HG03575 (cell line): ENCODE results near the gene CCDC188.

Experiments
- ATAC-seq: cut with Tn5 transposase; IDR thresholded peaks from one replicate; pipeline ENCODE4 v1.9.1; 2021; ENCODE audit not compliant: unreplicated experiment, insufficient number of reproducible peaks, low FRiP score; ENCODE audit errors: extremely low read depth

Gene CCDC188

DNA sequence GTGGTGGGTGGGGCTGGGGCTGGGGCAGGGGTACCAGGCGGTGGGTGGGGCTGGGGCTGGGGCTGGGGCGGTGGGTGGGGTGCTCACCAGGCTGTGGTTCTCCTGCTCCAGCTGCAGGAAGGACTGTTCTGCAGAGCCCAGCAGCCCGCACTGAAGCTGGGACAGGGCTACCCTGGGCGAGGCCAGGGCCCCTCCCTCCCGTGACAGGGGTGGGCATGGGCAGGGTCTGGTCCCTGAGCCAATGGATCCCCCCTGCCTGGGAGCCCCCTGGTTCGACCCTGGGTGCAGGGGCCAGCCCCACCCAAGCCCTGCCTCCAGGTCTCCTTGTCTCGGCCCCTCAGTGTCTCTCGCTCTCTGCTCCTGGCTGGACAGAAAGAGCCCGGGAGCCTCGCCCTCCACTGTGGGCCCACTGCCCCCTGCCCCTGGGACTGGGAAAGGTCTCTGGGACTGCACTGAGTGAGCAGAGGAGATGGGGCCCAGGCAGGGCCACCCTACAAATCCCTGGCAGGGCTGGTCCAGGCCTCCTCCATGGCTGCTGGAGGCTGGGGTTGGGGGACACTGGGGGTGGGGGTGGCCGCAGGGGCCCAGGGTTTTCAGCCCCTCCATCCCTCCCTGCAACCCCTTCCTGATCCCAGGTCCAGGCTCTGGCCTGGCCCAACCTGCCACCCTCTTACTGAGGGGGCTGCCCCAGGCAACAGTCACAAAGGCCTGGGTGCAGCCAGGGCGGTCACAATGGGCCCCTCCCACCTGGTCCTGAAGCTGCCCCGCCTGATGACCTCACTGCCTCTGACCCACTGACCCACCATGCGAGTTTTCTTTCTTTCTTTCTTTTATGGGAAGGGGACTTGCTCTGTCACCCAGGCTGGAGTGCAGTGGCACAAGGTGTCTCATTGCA lies at the start of gene CCDC188:
Gene CCDC188 (minus strand): TSS at position 675 of the 895 bp plus-strand sequence. CDS start 69 bp downstream, at position 606.
- no peak for ATAC-seq

DNA sequence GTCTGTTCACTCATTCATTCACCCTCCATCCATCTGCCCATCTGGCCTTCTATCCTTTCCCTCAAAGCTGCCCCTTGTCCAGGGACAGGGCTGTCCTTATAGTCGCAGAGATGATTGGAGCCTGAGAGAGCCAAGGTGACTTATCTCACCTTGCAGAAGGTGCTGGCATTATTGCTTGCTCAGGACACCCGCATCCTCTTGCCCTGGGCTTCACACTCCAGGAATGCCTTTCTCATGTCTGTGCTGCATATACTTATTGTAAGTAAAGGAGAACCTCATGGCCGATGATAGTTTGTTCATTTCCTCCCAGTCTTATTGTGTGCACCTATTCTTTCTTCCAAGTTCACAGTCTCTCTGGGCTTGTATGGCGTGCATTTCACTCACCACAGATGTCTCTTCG lies 49.1 kb upstream of the CCDC188 start:
- ATAC-seq: no peak

DNA sequence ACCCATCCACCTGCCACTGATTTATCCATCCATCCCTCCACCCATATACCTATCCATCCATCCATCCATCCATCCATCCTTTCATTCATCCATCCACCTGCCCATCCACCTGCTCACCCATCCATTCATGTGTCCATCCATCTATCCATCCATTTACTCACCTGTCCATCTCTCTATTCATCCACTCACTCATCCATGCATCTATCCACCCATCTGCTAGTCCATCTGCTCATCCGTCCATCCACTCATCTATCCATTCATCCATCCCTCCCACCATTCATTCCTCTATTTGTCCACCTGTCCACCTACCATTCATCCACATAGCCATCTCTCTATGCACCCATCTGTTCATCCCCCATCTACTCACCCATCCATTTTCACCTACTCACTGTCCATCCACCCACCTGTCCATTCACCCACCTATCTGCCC lies 48.6 kb upstream of the CCDC188 start:
- no peak for ATAC-seq

DNA sequence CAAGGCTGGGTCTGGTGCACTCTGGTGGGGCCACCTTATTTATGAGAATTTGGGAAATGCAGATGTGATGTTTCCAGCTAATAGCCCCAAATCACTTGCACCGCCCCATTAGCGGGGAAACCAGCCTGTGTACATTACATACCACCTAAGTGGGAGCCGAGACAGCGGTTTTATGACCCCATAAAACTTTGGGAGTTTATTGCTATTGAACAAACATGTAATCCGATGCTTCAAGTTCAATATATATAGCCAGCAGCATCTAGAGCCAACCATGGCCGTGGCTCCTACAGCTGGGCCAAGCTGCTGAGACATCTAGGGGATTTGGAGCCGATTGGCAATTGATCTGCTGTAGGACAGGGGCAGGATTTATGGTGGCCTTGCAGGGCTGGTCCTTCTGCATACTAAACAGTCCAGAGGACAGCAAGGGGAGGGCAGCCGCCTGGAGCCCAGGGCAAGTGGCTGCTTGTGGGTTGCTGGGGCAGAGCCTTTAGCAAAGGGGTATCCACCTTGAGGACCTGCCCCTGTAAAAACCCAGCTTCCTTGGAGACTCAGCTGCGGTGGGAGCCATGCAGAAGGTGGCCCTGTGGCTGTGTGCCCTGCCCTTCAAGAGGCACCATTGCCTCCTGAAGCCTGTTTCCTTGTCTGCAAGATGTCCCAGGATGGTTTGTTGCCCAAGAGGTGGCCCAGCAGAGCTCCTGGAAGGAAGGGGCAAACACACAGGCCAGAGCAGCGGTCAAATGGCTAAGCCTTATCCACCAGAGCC lies 47.9 kb upstream of the CCDC188 start:
- ATAC-seq: no peak

DNA sequence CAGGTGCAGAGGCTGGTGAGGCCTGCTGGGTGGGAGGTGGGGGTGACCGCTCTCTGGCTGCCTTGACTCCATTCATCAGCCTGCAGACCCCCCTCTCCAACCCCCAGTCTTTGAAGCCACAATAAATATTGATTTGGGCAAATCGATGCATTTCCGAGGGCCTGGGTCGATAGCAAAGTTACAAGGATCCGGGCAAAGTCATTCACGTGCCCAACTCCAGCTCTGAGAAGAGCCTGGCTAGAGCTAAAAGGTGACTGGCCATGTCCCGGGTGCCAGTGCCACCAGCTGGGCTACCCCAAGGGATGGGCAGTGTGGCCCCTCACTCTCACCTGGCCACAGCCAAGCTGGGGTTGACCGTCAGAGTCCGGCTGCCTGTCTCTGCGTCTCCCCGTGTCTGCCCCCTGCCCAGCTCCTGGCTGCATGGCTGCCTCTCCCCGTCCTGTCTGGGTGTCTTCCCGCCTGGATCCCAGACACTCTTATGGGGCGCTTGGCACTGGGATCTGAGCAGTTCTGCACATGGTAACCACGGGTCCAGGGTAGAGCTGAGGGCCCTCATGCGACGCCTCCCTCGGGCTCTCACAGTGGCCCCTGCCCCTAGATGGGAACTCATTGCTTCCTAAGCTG lies 46.7 kb upstream of the CCDC188 start:
- ATAC-seq: no peak

DNA sequence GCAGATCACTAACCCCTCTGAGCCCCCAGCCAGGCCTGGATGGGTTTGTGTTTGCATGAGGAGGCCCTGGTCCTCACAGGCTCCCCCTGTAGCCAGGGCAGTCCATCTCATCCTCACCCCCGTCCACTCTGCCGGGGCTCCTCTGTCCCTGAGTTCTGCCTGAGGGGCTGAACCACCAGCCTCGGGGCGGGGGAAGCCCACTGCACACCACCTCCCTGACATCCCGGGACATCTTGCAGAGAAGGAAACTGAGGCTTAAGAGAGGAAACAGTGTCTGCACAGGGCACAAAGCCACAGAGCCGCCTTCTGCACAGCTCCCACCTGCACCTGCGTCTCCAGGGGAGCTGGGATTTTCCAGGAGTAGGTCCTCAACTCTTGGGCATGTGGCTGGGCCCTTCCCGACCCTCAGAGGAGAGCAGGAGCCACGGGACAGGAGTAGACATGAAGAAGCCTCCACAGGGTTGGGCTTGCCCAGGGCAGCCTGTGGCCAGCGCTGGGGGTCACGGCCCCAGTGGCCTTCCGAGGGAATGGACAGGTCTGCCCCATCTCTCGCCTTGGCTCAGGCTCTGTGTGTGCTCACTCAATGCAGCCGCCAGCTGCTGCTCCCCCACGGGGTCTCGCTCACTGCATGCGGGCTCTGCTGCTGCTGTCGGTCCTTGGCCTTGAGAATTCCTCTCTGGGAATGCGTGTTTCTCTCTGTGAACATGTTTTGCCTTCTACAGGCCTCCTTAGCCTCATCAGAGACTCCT lies 45.4 kb upstream of the CCDC188 start:
- ATAC-seq: no peak

DNA sequence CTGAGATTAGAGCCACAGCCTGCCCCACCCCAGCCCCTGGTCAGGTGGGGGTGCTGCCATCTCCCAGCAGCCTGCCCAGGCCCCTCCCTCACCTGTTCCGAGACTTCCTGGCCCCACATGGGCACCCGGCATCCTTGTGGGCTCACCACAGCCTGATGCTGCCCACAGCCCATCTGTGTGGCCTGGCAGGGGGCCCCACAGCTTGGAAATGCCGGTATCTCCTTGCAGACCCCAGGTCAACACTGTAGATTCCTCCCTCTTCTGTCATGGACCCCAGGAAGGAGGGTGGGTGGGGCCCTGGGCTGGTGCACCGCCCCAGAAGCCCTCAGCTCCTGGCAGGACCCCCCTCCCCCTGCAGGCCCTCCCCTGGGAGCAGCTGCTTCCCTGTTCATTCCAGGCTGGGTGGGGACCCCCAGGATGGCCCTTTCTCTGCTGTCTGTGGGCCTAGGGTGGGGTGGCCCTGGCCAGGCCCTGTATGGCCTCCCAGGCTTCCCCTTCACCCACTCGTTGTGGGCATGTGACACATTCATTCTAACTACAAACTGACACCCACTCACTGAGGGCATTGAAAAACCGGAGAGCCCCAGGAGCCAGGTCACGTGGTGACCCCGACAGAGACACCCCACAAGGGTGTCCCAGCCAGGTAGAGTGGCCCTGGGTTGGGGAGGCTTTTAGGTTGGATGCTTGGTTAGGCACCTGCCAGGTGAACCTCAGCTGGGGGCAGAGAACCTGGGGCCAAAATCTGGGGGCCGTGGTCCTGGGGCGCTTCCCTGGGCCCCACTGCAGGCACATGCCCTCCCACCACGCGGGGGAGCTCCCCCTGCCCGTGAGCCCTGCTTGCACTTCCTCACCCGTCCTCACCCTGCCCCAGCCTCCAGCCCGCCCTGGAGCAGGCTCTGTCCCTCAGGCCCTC lies 44.1 kb upstream of the CCDC188 start:
- no peak for ATAC-seq

DNA sequence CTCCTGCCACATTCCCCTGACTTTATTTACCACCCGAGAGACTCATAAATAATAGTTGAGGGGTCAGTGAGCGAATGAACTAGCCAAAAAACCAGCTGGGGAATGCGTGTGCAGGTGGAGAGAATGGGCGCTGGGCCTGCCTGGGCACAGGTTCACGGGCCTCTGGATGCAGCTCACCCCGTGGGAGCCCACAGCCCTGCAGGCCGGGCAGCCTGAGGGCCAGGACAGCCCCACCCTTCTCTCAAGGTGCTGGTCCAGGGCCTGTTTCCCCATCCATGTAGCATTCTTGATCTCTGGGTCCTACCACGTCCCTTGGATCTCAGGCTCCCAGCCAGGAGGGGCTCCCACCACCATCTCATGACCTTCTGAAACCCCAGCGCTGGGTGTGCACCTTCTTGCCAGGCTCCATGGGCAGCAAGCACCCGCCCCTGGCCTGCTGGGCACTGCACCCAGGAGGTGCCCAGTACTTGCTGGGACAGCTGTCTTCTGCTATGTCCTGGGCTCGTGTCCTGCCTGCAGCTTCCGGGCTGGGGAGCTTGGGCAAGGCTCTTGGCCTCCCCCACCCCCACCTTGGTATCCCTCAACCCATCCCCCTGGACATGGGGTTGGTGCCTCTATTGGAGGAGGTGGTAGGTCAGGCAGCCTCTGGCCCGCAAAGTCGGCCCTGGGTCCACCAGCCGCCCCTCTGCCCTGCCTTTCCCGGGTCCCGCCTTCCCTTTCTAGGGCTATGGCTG lies 43.1 kb upstream of the CCDC188 start:
- ATAC-seq: no peak

DNA sequence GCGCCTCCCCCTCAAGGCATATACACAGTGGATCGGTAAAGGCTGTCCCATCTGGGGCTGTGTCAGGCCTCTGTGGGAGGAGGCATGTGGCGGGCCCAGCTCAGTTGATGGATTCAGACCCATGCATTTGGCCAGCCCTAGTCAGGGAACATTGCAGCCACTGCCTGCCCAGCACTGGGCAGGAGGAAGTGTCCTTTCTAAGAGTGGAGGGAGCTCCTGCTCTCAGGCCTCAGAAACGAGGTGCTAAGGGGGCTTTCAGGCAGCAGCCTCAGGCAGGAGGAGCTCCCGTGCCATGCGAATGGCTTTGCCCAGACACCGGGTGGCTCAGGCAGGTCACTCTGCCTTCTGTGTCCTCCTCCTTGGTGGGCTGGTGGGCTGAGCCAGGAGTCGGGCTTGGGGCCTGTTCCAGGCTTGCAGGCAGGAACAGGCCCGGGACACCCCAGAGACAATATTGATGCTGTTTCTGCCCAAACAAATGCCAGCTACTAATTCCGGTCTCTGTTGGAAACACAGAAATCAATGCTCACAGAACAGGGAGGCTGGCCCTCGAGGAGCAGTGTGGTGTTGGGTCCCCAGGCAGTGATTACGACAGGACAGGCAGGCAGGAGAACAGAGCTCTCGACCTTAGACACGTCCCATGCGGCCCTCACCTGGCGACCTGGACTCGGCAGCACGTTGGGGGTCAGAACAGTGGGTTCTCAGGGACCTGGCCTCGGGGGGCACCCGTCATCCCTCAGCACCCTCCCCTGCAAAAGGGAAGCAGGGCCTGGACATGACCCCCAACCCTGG lies 42.3 kb upstream of the CCDC188 start:
- ATAC-seq: no peak

DNA sequence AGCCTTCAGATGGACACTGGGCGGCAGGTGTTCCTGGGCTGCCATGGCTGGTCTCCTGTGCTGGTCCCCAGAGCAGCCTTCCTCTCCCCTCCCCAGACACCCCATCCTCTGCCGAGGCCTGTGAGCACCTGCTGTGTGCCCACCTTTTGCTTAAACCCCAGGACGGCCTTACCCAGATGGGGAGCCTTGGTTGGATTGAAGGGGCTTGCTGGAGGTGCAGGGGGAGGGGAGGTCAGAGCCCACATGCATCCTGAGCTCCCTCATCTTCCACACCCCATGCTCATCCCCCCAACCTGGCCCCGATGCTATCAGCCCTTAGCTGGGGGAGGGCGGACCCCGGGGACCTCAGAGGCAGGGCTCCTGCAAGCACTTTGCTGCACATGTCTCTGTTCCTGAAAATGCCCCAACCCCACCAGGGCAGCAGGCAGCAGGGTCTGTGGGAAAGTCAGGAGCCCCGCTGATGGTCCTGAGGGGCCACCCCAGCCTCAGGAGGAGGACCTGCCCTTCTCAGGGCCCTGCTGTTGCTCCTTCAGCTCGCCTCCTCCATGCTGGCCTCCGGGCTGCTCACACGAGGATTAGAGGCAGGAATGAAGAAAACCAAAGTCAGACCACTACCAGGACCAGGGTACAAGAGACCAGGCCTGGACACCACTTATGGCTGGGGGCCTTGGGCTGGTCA lies 41.6 kb upstream of the CCDC188 start:
- no peak for ATAC-seq

DNA sequence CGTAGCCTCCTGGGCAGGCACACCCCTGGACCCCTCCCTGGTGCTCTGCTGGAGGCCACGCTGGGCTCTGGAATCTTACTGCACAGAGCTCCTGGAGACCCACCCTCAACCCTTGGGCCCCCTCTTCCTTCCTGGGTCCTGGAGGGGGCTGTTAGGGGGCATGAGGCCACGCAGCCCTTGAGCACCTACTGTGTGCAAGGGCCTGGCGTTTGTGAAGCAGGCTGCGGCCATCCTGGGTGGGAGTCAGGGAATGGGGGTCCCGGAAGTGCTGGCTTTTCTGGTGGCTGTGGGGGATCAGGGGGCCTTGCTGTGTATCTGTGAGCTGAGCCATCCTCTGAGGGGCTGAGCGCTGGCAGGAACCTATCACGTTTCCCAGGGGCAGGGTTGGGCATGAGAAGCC lies 40.9 kb upstream of the CCDC188 start:
- ATAC-seq: no peak

DNA sequence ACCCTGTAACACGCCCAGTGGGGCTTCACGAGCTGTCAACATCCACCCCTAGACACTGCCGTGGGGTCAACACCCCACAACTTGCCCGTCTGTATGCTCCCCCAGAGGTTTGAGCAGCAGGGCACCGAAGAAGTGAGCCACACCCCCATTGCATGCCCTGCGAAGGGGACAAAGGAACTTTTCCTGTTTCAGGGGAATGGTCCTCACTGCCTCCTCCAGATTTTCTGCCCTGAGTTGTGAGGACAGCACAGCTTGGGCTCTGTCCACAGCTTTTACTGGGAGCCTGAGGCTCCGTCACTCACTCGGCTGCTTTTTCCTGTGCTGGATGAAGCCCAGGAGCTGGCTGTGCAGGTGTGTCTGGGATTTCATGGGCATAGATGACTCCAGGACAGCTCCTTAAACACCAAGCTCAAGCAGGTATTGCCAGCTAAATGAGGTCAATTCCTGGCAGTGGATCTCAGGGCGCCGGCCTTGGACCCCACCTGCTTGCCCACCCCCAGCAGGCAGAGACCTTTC lies 40.2 kb upstream of the CCDC188 start:
- ATAC-seq: no peak

DNA sequence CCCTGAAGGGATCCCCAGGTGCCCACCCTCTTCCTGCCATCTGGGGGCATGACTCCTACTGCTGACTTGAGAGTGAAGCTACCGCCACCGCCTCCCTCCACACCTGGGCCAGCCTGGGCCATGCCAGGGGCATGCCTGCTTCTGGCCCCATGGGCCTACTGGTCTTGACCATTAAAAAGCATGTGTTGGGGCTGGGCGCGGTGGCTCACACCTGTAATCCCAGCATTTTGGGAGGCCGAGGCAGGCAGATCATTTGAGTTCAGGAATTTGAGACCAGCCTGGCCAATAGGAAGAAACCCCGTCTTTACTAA lies 37.7 kb upstream of the CCDC188 start:
- ATAC-seq: no peak

DNA sequence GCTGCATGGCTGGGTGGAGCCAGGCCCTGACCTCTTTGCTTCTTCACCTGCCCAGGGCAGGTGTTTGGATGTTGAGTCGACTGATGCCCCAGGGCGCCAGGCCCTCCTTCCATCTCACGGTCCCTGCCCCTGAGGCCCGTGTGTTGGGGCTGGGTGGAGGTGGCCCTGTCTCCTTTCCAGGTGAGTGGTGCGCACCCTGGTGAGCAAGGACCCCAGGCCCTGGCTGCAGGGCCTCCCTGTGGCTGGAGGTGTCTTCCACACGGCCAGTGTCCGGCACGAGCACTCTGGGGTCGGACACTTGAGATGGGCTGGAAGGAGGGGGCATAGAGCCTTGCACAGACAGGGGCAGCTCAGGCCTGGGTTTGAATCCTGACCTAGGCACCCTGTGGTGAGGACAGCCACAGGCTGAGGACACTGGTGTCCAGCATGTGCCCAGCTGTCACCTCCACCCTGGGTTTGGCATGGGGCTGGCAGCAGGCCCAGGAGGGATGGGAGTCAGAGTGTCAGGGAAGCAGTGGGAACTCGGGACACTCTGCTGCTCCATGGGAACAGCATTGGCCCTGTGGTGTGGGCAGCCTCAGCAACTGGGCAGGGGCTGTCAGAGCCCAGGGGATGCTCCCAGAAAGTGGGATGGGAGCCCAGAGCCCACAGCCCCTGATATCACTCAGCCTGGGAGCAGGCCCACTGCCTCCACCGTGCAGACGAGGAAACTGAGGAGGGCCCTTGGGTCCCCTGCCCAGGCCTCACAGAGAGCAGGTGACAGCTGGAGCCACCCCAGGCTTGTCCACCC lies 37.1 kb upstream of the CCDC188 start:
- no peak for ATAC-seq

DNA sequence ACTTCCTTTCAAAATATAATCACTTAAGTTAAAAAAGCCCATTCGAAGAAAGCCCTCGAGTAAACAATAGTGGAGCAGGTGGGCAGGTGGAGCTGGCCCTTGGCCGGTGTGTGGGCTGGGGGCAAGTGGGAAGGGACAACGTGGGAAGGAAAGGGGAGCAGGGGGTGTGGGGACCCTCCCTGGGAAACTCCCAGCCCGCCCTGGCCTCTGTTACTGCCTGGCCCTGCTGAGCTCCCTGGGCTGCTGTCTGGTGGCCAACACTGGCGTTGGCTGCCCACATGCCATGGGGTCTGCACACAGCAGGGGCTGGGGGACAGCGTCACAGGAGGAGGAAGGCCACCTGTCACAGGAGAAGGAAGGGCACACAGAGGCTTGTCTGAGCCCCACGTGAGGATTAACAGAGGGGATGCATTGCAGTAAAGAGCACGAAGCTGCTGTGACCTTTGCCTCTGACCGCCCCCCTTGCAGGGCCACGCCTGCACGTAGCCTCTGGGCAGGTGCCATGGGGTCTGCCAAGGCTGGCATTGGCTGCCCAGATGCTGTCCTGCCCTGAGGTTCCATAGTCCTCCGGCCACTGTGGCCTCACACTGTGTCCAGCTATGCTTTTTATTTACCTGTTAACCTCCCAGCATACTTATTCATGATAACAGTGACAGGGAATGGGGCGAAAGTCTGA lies 36.2 kb upstream of the CCDC188 start:
- no peak for ATAC-seq
